HCT116 (cell line): Measurements from ENCODE around the gene SLC23A3.

Source experiments
- CTCF ChIP-seq, 3 experiments: fragments of 200-600 bp in 1 of 3; sonication (generic) in 1 of 3; IDR thresholded peaks in 2 of 3; conservative IDR thresholded peaks in 1 of 3; 2 replicates each; pipeline ENCODE4 v1.5.1; 2012 to 2017; ENCODE audit warnings: low read depth in 2 of 3, low read length in 2 of 3, antibody characterized with exemption in 1 of 3, borderline replicate concordance in 1 of 3, control low read depth in 1 of 3, mild to moderate bottlenecking in 1 of 3, mixed read lengths in 1 of 3, mixed run types in 1 of 3, moderate library complexity in 1 of 3; ENCODE audit not compliant: insufficient read depth in 1 of 3
- EZH2 ChIP-seq: fragments of 200-600 bp; sonication (generic); IDR thresholded peaks from 2 replicates; pipeline ENCODE4 v1.6.1; 2017; ENCODE audit warnings: antibody characterized with exemption, mixed run types
- POLR2A ChIP-seq: IDR thresholded peaks from 2 replicates; pipeline ENCODE4 v1.7.0; 2011; ENCODE audit warnings: borderline replicate concordance; ENCODE audit not compliant: insufficient read depth, insufficient read length; ENCODE audit errors: extremely low read depth
- RAD21 ChIP-seq: IDR thresholded peaks from 2 replicates; pipeline ENCODE4 v1.6.1; 2012; ENCODE audit warnings: low read depth, mild to moderate bottlenecking
- REST ChIP-seq: IDR thresholded peaks from 2 replicates; pipeline ENCODE4 v1.6.1; 2012; ENCODE audit warnings: low read depth
- SP1 ChIP-seq: IDR thresholded peaks from 2 replicates; pipeline ENCODE4 v1.6.1; 2012; ENCODE audit warnings: low read depth
- ZNF274 ChIP-seq: fragments of 200-500 bp; sonication (Bioruptor generic); IDR thresholded peaks from 2 replicates; pipeline ENCODE4 v1.6.1; 2014; ENCODE audit warnings: mild to moderate bottlenecking, low read depth, low read length, inconsistent platforms

GRCh38 chr2:219159771-219160185 lies 10.1 kb downstream of the SLC23A3 start:
- TF ChIP-seq CTCF (IDR thresholded peaks at IDR 0.05 in 2 of 3, conservative IDR thresholded peaks at IDR 0.05 in 1 of 3; ENCODE audit: borderline replicate concordance in 1 of 3, insufficient read depth in 1 of 3, low read depth in 2 of 3, low read length in 2 of 3): no peak
- TF ChIP-seq ZNF274: no peak
- TF ChIP-seq EZH2: no peak
- no peak for TF ChIP-seq POLR2A
- TF ChIP-seq SP1: no peak
- TF ChIP-seq REST: no peak
- TF ChIP-seq RAD21: no peak
